ENCODE data around the gene TNFSF18.

The TNFSF18 gene

GRCh38 chr1:173039626-173040025 is 11.1 kb downstream of the TNFSF18 start:
- DNase-seq (ENCODE audit: low spot score): no peak
- FAIRE-seq: peak; percentile 45

- no peak for DNase-seq (ENCODE audit: low spot score)
Observed at GRCh38 chr1:173038875-173039554, 11.7 kb downstream of the TNFSF18 start.

GRCh38 chr1:173024543-173024942 is 26.2 kb downstream of the TNFSF18 start:
- FAIRE-seq (no peak), DNase-seq (ENCODE audit: low spot score) (no peak)

More at GRCh38 chr1:173038875-173039554, 11.7 kb downstream of the TNFSF18 start:
- FAIRE-seq: no peak

GRCh38 chr1:173023343-173023742 is 27.4 kb downstream of the TNFSF18 start:
- FAIRE-seq: no peak

GRCh38 chr1:173020138-173020750 is 30.5 kb downstream of the TNFSF18 start:
- FAIRE-seq (no peak), DNase-seq (ENCODE audit: low spot score) (no peak)

More at GRCh38 chr1:173023343-173023742, 27.4 kb downstream of the TNFSF18 start:
- no peak for DNase-seq (ENCODE audit: low spot score)

- DNase-seq (ENCODE audit: low spot score) (no peak), FAIRE-seq (no peak)
Observed at GRCh38 chr1:173017792-173018191, 32.9 kb downstream of the TNFSF18 start.

GRCh38 chr1:173016419-173016818 is 34.3 kb downstream of the TNFSF18 start:
- DNase-seq (ENCODE audit: low spot score) (no peak), FAIRE-seq (no peak)

- FAIRE-seq: no peak
Observed at GRCh38 chr1:173015629-173016028, 35.1 kb downstream of the TNFSF18 start.

GRCh38 chr1:173014160-173014559 is 36.6 kb downstream of the TNFSF18 start:
- DNase-seq (ENCODE audit: low spot score): no peak
- FAIRE-seq: no peak

More at GRCh38 chr1:173015629-173016028, 35.1 kb downstream of the TNFSF18 start:
- DNase-seq (ENCODE audit: low spot score): no peak

- DNase-seq (ENCODE audit: low spot score) (no peak), FAIRE-seq (no peak)
Observed at GRCh38 chr1:173012126-173012525, 38.6 kb downstream of the TNFSF18 start.

GRCh38 chr1:173009597-173009996 is 41.1 kb downstream of the TNFSF18 start:
- FAIRE-seq (no peak), DNase-seq (ENCODE audit: low spot score) (no peak)

- FAIRE-seq: no peak
Observed at GRCh38 chr1:173005196-173005864, 45.4 kb downstream of the TNFSF18 start.

GRCh38 chr1:173002891-173003838 is 47.6 kb downstream of the TNFSF18 start:
- peak; percentile 65 for DNase-seq (ENCODE audit: low spot score)
- FAIRE-seq: peak; percentile 66

More at GRCh38 chr1:173005196-173005864, 45.4 kb downstream of the TNFSF18 start:
- DNase-seq (ENCODE audit: low spot score): no peak

- DNase-seq (ENCODE audit: low spot score) (no peak), FAIRE-seq (no peak)
Observed at GRCh38 chr1:172999349-172999748, 51.4 kb downstream of the TNFSF18 start.

GRCh38 chr1:172997941-172998361 is 52.8 kb downstream of the TNFSF18 start:
- DNase-seq (ENCODE audit: low spot score) (peak; percentile 36), FAIRE-seq (no peak)

GRCh38 chr1:172993640-172994039 is 57.1 kb downstream of the TNFSF18 start:
- FAIRE-seq: no peak
- no peak for DNase-seq (ENCODE audit: low spot score)

GRCh38 chr1:172991674-172992400 is 58.9 kb downstream of the TNFSF18 start:
- no peak for FAIRE-seq
- DNase-seq (ENCODE audit: low spot score): no peak

- no peak for FAIRE-seq
- no peak for DNase-seq (ENCODE audit: low spot score)
Observed at GRCh38 chr1:172990598-172991215, 60.0 kb downstream of the TNFSF18 start.

Data from RCC 7860 (cell line).